Gastroesophageal sphincter (tissue), 4 donors: Measurements from ENCODE around the gene BEND7. TPM values are rescaled to one million over a fixed set of nuclear protein-coding genes. Genes with fewer than 3 reads are reported as not detected.

Source experiments
- ATAC-seq: fragments of 150-250 bp; one replicate; pipeline ENCODE4 v1.9.1; 2016; ENCODE audit warnings: mild to moderate bottlenecking, moderate library complexity
- H3K27ac ChIP-seq, 4 donors: fragments of 200-600 bp; sonication (generic) in 3 of 4; 1 replicate in 3 of 4; 2 replicates in 1 of 4; pipeline ENCODE4 v1.5.1; 2016 to 2019
- H3K27me3 ChIP-seq: fragments of 200-600 bp; sonication (generic); one replicate; pipeline ENCODE4 v1.5.1; 2019
- H3K36me3 ChIP-seq, 2 donors: fragments of 200-600 bp; sonication (generic); one replicate each; pipeline ENCODE4 v1.5.1; 2019; ENCODE audit warnings: control low read depth in 1 of 2
- H3K4me1 ChIP-seq, 3 donors: fragments of 200-600 bp; sonication (generic); 1 replicate in 2 of 3; 2 replicates in 1 of 3; pipeline ENCODE4 v1.5.1; 2016 to 2019; ENCODE audit warnings: control low read depth in 2 of 3
- H3K4me3 ChIP-seq, 2 donors: fragments of 200-600 bp; sonication (generic); one replicate each; pipeline ENCODE4 v1.5.1; 2019; ENCODE audit warnings: mild to moderate bottlenecking in 1 of 2, moderate library complexity in 1 of 2
- H3K9me3 ChIP-seq, 3 donors: fragments of 200-600 bp; sonication (generic); one replicate each; pipeline ENCODE4 v1.5.1; 2017 to 2019; ENCODE audit warnings: control low read depth in 2 of 3
- EP300 ChIP-seq: sonication (generic); formaldehyde crosslinking; IDR thresholded peaks from one replicate; pipeline ENCODE4 v1.6.1; 2017; ENCODE audit warnings: antibody characterized with exemption, mild to moderate bottlenecking
- POLR2A ChIP-seq, 2 donors: fragments of 450-650 bp; IDR thresholded peaks; one replicate each; pipeline ENCODE4 v1.6.1; 2017; ENCODE audit warnings: antibody characterized with exemption in 2 of 2, mild to moderate bottlenecking in 2 of 2, moderate library complexity in 1 of 2
- POLR2AphosphoS5 ChIP-seq: sonication (generic); formaldehyde crosslinking; IDR thresholded peaks from one replicate; pipeline ENCODE4 v1.6.1; 2017; ENCODE audit warnings: antibody characterized with exemption
- WGBS, 2 donors: methylation state at CpG; one replicate each; pipeline ENCODE4 v1.1.5; 2018; ENCODE audit warnings: low coverage in 1 of 2; 5-methylcytosine and 5-hydroxymethylcytosine counted together
- total RNA-seq, 4 donors: library from RNA; depleted of rRNA; stranded (reverse); fragments of >200 nt; gene quantifications; one replicate each; pipeline ENCODE4 v1.1.0, GENCODE V29; 2016
- TF ChIP-seq, protein P1 (sequence below), 4 experiments: fragments of 200-600 bp in 2 of 4; fragments of 450-650 bp in 2 of 4; sonication (generic) in 1 of 4; IDR thresholded peaks; one replicate each; pipeline ENCODE4 v1.5.1; 2017 to 2019; ENCODE audit warnings: antibody characterized with exemption in 4 of 4, mild to moderate bottlenecking in 2 of 4, moderate library complexity in 2 of 4

Gene BEND7
- total RNA-seq, 4 donors from 2014 or later, result 18.4 to 25.9 (median 22.5) TPM

DNA sequence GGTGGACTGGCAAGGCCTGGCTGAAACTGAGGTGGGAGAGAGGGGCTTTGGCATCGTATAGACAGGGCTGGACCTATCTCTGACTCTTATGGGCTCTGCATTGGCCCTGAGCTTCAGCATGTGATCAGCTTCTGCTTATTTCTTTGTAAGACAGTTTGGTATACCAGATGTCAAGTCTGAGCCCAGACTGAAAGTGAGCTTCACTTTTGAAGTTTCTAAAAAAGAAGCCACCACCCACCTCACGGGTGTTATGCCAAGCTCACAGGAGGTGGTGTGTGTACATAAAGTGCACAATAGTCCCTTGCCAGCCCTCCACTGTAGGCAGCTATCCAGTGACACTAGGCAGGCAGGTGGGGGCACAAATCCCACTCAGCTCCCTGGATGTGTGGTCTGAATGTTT, 112.1 kb downstream of the BEND7 start:
- no peak for ATAC-seq
- H3K9me3 ChIP-seq, result peaks cover 0 to 22% (median 0%) of the 10 kb centered on the region in 3 donors

DNA sequence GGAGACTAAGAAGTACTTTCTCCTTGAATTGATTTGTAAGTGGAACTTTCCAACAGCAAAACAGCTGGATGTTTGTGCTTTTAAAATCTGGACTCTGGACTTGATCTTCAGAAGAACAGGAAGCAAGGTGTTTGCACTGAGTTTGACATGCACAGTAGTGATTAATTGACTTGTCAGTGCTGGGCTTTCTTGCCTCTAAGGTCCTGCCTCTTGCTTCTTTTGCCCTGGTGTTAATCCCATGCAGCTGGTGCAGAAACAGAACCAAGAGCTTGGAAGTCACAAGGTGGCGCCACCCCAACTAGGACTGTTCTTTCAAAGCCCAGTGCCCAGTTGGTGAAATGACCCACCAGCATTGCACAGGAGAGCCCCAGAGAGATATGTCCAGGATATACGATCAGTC, 114.0 kb downstream of the BEND7 start:
- Histone ChIP-seq H3K4me1 (no peaks in the 10 kb centered on the region), H3K27me3 (peaks cover 7% of the 10 kb centered on the region), H3K27ac (no peak overlapping the region), H3K9me3 (peaks cover 0 to 22% (median 0%) of the 10 kb centered on the region in 3 donors), H3K4me3 (no peak overlapping the region), H3K36me3 (no peaks in the 10 kb centered on the region)
- TF ChIP-seq EP300 (no peak), POLR2AphosphoS5 (no peak), POLR2A (IDR thresholded peaks at IDR 0.05) (no peak)
- TF ChIP-seq, protein P1, sequence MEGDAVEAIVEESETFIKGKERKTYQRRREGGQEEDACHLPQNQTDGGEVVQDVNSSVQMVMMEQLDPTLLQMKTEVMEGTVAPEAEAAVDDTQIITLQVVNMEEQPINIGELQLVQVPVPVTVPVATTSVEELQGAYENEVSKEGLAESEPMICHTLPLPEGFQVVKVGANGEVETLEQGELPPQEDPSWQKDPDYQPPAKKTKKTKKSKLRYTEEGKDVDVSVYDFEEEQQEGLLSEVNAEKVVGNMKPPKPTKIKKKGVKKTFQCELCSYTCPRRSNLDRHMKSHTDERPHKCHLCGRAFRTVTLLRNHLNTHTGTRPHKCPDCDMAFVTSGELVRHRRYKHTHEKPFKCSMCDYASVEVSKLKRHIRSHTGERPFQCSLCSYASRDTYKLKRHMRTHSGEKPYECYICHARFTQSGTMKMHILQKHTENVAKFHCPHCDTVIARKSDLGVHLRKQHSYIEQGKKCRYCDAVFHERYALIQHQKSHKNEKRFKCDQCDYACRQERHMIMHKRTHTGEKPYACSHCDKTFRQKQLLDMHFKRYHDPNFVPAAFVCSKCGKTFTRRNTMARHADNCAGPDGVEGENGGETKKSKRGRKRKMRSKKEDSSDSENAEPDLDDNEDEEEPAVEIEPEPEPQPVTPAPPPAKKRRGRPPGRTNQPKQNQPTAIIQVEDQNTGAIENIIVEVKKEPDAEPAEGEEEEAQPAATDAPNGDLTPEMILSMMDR (IDR thresholded peaks at IDR 0.05), result no peak
- no peak for ATAC-seq
- WGBS, 2 donors, result 50% methylated on average over 1 of the region's 2 CpGs; no CpG with 5 or more reads in 1 of the 2 donors

More for the DNA sequence above, 112.1 kb downstream of the BEND7 start:
- no peak overlapping the region for H3K27ac ChIP-seq
- TF ChIP-seq, protein P1 (IDR thresholded peaks at IDR 0.05), result no peak
- TF ChIP-seq EP300 (no peak), POLR2A (IDR thresholded peaks at IDR 0.05) (no peak), POLR2AphosphoS5 (no peak)
- no peak overlapping the region for H3K4me3 ChIP-seq
- 100% methylated on average over 1 of the region's 2 CpGs; no CpG with 5 or more reads in 1 of the 2 donors for WGBS, 2 donors
- H3K36me3 ChIP-seq, result no peaks in the 10 kb centered on the region
- peaks cover 3% of the 10 kb centered on the region for H3K27me3 ChIP-seq
- no peaks in the 10 kb centered on the region for H3K4me1 ChIP-seq

DNA sequence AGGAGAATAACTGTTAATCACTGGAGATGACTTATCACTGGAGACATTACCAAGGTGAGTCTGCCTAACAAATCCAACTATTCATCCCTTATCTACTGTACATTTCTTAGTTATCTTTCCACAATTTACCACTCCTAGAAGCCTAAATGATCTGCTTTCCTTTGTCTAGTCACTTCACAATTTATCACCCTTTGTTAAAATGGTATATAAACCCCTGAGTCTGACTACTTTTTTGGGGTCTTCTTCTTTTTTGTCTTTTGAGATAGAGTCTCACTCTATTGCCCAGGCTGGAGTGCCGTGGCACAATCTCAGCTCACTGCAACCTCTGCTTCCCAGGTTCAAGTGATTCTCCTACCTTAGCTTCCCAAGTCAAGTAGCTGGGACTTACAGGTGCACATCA, 114.7 kb downstream of the BEND7 start:
- TF ChIP-seq, protein P1 (IDR thresholded peaks at IDR 0.05), result no peak
- TF ChIP-seq EP300, result no peak
- no peak for TF ChIP-seq POLR2AphosphoS5
- TF ChIP-seq POLR2A (IDR thresholded peaks at IDR 0.05), result no peak
- no peak for ATAC-seq
- H3K9me3 ChIP-seq, result peaks cover 0 to 22% (median 0%) of the 10 kb centered on the region in 3 donors
- no peak overlapping the region for H3K4me3 ChIP-seq
- no peak overlapping the region for H3K27ac ChIP-seq
- peaks cover 7% of the 10 kb centered on the region for H3K27me3 ChIP-seq
- 100% methylated on average over 1 of the region's 1 CpG; no CpG with 5 or more reads in 1 of the 2 donors for WGBS, 2 donors
- H3K4me1 ChIP-seq, result no peaks in the 10 kb centered on the region
- no peaks in the 10 kb centered on the region for H3K36me3 ChIP-seq

DNA sequence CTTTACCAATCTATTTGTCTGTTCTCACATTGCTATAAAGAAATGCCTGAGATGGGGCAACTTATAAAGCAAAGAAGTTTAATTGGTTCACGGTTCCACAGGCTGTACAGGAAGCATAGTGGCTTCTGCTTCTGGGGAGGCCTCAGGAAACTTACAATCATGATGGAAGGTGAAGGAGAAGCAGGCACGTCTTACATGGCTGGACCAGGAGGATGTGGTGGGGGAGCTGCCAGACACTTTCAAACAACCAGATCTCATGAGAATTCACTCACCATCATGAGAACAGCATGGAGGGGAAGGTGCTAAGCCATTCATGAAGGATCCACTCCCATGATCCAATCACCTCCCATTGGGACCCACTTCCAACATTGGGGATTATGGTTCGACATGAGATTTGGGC, 115.9 kb downstream of the BEND7 start:
- no peak overlapping the region for H3K27ac ChIP-seq
- 88 to 96% methylated on average over 1 to 3 of the region's 3 CpGs for WGBS, 2 donors
- H3K4me3 ChIP-seq, result no peak overlapping the region
- no peaks in the 10 kb centered on the region for H3K4me1 ChIP-seq
- peaks cover 7% of the 10 kb centered on the region for H3K27me3 ChIP-seq
- peaks cover 0 to 22% (median 0%) of the 10 kb centered on the region in 3 donors for H3K9me3 ChIP-seq
- TF ChIP-seq, protein P1 (IDR thresholded peaks at IDR 0.05), result no peak
- TF ChIP-seq POLR2A (IDR thresholded peaks at IDR 0.05), result no peak
- no peak for TF ChIP-seq EP300
- no peak for ATAC-seq
- no peaks in the 10 kb centered on the region for H3K36me3 ChIP-seq

DNA sequence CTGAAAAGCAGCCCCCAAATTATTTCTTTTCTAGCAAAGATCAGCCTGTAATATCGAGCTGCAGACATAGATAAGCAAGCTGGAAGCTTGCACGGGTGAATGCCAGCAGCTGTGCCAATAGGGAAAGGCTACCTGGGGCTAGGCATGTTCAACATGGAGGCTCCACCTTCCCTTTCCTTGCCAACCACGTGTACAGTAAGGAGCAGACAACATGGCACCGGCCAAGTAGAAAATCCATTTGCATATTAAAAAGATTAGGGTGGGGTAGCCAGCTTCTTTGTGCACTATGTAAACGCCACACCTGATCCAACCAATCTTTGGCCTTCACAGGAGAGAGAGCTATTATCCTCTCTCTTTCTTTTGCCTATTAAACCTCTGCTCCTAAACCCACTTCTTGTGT, 124.0 kb downstream of the BEND7 start:
- Histone ChIP-seq H3K4me3 (no peak overlapping the region), H3K27ac (no peak overlapping the region), H3K4me1 (no peaks in the 10 kb centered on the region), H3K36me3 (no peaks in the 10 kb centered on the region), H3K27me3 (peaks cover 15% of the 10 kb centered on the region), H3K9me3 (peaks cover 0 to 18% (median 0%) of the 10 kb centered on the region in 3 donors)
- 60 to 79% methylated on average over 3 to 5 of the region's 5 CpGs for WGBS, 2 donors
- ATAC-seq, result no peak
- TF ChIP-seq EP300, result no peak
- TF ChIP-seq POLR2AphosphoS5, result no peak
- TF ChIP-seq, protein P1 (IDR thresholded peaks at IDR 0.05), result no peak
- TF ChIP-seq POLR2A (IDR thresholded peaks at IDR 0.05), result no peak
